ACHN (cell line): Measurements from ENCODE around the gene KRTAP10-1.
A peak's percentile ranks its signal among the peaks of the same experiment; 100 is the strongest.
"Not testable (repeated sequence)": the region's sequence is repeated elsewhere in the genome, so short reads cannot be mapped to it uniquely, and the experiment has no call there.

ENCODE experiments used
- DNase-seq: peaks from one replicate; pipeline ENCODE4 v3.0.0-alpha.2; 2015
- in situ Hi-C: cut with HindIII; loops from 2 replicates; pipeline ENCODE4 v1.10.0; 2017; ENCODE audit warnings: low sequenced_read_pairs, low pct_ligation_motif_present, low pct_unique_long_range_greater_than_20kb

Gene KRTAP10-1

DNA sequence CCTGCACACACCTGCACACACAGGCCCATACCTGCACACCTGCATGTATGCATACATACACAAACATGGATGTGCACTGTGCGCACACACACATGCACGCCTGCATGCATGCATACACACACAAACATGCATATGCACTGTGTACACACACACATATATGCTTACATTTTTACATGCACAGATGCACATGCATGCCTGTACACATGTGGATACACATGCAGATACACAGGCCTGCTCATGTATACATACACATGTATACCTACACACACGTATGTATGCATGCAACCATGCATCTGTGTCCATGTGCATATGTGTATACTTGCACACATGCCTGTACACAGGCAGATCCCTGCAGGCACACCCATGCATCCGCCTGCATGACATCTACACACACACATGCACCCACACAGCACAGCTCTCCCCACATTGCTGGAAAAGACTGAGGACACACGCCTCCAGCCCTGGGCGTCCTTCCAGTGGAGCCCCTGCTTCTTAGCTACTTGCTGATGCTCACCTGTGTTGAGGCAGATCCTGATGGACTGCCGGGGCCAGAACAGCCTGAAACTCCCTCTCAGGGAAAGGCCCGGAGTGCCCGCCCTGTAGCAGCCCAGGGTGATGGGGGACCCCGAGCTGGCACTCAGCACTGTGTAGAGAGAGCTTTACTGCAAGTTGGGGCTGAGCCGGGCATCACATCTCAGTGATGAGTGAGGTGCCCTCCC is 28.6 kb downstream of the KRTAP10-1 start:
- in situ Hi-C loops, result no loop called here
- DNase-seq, result no peak

DNA sequence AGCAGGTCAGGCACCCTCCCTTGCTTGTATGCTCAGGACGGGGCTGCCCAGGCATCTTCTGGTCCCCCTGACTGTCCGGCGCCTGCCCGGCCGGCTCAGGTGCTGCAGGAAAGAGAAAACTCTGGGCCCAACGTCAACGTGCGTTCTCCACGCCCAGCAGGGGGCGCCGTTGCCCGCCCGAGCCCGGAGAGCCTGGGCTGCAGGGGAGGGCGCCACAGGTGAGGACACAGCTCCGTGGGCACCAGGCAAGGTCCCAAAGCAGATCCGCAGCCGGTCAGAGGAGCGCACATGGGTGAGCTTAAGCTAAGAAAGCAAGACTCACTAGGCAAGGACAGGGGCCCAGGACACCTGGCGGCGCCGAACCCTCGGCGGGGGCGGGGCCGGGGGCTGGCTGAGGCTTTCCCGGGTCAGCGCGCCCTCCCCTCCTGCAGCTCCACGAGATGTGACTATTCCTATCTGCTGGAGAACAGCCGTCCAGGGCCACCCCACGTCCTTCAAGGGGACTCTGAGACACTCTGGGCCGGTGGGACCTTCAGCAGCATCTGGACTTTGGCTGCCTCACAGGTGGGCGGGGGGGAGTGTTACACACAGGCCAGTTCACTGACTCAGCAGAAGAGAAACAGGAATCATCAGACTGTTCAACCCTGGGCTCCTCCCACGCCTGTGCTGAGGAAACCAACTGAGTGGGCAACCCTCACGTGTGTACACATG is 29.3 kb downstream of the KRTAP10-1 start:
- in situ Hi-C loops, result no loop called here
- DNase-seq, result peak; percentile 47

DNA sequence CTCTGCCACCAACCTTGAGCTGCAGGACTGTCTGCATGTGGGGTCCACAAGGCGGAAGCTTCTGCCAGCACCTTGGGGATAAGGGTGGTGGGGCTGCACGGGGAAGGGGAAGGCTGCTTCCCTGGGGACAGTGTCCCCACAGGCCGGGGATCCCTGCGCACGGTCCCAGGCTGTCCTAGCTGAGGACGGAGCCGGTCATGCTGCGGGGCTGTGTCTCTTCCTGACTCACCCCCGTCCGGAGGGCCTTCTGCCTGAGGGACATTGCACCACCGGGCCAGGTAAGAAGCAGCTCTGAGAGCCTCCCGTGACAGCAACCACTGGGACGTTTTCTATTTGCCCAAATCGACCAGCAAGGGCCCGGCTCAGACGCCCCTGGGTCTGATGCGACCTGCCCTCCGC is 29.9 kb downstream of the KRTAP10-1 start:
- no peak for DNase-seq
- in situ Hi-C loops, result no loop called here

DNA sequence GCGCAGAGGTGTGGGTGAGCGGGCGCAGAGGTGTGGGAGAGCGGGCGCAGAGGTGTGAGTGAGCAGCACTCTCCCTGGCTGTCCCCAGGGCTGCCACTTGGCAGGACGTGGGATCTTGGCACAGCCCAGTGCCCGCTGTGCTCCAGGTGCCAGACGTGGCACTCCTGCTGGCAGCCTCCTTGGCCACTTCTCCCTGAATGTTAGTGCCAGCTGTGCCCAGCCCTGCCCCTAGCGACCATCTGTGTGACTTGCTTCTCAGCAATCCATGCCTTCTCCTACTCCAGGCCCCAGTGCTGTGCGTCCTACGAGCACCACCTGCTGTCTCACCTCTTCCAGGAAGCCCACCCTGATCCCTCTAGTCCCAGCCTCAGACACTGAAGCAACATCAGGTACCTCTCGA is 30.5 kb downstream of the KRTAP10-1 start:
- in situ Hi-C loops, result no loop called here
- peak; percentile 67 for DNase-seq

DNA sequence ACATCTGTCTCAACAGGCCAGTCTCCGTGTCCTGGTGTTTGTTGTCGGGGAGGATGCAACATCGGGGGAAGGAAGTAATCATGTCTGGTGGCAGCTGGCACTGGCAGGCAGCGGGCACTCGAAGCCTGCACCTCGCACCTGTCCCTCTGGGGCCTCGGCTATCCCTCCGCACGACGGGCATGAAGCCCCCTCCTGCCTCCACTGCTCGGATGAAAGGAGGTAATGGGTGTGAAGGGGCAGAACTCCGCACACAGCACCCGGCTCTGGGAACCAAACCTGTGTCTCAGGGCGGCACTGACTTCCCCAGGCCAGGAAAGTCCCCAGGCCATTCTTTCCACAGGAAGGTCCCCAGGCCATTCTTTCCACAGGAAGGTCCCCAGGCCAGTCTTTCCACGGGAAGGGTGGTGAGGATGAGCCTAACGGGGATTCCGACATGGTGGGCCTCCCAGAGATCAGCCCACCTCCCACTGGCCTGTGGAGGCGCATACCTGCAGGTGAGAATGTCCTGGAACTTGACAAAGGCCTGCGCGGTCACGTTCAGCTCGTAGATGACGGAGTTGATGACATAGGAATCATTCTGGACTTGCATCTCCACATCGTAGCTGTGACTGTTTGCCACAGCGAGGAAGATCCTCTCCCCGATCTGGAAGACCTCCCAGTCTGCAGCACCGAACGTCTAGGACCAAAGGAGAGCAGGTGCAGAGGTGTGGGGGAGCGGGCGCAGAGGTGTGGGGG is 31.1 kb downstream of the KRTAP10-1 start:
- in situ Hi-C loops, result no loop called here

DNA sequence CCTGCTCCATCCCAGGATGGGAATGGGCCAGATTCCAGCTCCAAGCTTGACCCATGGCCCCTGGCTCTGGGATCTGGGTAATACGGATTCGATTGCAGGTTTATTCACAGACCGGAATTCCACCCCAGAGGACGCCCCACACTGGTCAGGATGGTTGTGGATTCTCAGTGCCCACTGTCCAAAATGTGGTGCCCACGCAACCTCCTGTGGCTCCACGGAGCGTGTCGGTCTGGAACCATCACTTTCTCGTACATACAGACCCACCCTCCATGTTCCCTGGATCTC is 31.6 kb downstream of the KRTAP10-1 start:
- in situ Hi-C loops, result no loop called here
- no peak for DNase-seq

More for the DNA sequence above, 31.1 kb downstream of the KRTAP10-1 start:
- DNase-seq, result no peak

DNA sequence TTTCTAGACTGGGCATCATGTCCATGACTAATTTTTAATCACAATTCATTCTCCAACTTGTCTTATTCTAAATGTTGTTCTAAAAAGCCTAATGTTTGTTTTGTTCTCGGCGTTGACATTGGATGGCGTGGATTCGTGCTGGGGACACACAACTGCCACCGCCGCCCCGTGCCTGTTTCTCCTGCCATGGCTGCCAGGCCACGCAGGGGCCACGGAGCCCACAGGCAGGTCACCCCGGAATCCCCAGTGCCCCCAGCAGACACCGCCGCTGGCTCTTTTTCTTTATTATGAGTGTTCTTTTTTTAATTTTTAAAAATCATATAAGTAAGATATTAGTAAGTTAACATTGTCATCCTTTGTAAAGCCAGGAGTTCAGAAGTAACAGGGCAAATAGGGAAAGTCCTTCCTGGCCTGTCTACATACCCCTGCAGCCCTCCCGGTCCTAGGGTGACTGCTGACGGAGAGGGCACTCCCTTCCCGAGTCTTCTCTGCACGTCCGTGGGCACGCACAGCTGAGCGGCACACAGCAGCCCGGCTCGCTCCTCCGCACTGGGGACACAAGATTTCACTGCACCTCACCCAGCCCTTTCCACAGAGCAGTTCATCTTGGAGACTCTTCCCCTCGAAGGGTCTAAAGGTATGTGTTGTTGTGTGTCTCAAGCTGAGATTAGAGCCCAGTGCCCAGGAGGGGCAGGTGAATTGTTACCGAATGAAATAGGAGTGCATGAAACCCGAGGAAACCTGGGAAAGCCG is 32.1 kb downstream of the KRTAP10-1 start:
- DNase-seq, result no peak
- in situ Hi-C loops, result no loop called here

DNA sequence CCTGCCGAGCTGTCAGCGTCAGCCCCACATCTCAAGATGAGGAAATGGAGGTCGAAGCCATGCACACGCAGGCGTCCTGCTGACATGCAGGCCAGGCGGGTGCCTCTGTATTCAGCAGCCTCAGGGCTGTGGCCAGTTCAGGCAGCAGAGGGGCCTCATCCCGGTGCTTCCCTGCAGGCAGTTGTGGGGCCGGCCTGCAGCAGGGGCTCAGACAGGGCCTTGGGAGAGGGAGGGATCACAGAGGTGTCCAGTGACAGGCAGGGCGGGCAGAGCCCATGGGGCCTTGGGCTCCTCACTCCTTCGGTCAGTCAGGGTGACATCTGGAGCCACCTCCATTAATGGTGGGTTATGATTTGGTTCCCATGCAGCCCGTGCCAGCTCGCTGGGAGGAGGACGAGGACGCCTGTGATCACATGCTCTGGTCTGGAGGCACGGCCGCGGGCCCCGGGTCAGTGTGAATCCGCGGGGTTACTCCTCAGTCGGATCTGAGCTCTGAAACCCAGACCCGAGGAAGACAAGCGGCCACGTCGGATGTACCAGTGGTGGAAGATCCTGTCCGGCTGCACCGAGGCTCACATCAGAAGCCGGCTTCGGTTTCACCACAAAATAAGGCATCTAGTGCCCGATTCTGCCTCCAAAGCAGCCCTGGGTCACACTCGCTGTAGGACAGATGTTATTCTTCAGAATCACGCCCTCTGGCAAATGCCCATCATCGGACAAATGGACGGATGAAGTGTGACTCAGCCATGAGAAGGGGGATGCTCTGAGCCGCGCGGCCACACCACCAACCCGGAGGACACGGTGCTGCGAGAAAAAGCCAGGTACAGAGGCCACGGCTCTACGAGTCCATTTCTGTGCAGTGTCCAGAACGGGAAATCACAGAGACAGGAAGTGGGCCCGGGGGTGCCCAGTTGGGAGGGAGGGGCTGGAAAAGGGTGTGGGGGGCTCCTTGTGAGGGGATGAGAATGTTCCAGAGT is 33.4 kb downstream of the KRTAP10-1 start:
- in situ Hi-C loops, result no loop called here
- no peak for DNase-seq

DNA sequence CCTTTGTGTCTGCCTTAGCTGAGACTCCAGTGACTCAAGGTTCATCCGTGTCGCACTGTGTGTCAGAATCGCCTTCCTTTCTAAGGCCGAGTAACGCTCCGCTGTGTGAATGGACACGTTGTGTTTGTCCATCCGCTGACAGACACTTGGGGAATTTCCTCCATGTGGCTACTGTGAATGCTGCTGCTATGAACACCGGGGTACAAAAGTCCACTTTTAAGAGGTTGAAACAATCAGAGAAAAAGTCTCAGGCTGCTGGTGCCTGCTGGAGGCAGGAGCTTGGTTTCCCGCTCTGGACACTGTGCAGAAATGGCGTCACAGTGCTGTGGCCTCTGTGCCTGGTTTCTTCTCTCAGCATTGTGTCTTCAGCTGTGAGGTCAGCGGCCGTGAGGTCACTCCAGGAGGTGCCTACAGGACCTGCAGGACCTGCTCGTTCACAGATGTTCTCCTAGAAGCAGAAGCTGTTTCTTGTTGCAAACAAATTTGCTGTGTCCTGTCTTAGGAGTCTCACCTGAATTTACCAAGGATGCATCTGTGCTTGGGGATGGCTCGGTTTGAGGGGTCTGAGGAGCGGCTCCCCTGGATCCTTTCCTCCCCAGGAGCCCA is 34.2 kb downstream of the KRTAP10-1 start:
- in situ Hi-C loops, result no loop called here
- DNase-seq, result no peak

DNA sequence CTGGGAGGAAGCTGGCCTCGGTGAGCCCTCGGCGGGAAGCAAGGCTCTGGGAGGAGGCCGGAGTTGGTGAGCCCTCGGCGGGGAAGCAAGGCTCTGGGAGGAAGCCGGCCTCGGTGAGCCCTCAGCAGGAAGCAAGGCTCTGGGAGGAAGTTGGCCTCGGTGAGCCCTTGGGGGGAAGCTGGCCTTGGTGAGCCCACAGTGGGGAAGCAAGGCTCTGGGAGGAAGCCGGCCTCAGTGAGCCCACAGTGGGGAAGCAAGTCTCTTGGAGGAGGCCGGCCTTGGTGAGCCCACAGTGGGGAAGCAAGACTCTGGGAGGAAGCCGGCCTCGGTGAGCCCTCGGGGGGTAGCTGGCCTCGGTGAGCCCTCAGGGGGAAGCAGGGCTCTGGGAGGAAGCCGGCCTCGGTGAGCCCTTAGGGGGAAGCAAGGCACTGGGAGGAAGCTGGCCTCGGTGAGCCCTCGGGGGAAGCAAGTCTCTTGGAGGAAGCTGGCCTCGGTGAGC is 36.0 kb downstream of the KRTAP10-1 start:
- no peak for DNase-seq
- in situ Hi-C loops, result no loop called here

DNA sequence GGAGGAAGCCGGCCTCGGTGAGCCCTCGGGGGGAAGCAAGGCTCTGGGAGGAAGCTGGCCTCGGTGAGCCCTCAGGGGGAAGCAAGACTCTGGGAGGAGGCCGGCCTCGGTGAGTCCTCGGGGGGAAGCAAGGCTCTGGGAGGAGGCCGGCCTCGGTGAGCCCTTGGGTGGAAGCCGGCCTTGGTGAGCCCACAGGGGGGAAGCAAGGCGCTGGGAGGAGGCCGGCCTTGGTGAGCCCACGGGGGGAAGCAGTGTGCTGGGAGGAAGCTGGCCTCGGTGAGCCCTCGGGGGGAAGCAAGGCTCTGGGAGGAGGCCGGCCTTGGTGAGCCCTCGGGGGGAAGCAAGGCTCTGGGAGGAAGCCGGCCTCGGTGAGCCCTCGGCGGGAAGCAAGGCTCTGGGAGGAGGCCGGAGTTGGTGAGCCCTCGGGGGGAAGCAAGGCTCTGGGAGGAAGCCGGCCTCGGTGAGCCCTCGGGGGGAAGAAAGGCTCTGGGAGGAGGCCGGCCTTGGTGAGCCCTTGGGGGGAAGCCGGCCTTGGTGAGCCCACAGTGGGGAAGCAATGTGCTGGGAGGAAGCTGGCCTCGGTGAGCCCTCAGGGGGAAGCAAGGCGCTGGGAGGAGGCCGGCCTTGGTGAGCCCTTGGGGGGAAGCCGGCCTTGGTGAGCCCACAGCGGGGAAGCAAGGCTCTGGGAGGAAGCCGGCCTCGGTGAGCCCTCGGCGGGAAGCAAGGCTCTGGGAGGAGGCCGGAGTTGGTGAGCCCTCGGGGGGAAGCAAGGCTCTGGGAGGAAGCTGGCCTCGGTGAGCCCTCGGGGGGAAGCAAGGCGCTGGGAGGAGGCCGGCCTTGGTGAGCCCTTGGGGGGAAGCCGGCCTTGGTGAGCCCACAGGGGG is 36.7 kb downstream of the KRTAP10-1 start:
- in situ Hi-C loops, DNase-seq: not testable (repeated sequence)

DNA sequence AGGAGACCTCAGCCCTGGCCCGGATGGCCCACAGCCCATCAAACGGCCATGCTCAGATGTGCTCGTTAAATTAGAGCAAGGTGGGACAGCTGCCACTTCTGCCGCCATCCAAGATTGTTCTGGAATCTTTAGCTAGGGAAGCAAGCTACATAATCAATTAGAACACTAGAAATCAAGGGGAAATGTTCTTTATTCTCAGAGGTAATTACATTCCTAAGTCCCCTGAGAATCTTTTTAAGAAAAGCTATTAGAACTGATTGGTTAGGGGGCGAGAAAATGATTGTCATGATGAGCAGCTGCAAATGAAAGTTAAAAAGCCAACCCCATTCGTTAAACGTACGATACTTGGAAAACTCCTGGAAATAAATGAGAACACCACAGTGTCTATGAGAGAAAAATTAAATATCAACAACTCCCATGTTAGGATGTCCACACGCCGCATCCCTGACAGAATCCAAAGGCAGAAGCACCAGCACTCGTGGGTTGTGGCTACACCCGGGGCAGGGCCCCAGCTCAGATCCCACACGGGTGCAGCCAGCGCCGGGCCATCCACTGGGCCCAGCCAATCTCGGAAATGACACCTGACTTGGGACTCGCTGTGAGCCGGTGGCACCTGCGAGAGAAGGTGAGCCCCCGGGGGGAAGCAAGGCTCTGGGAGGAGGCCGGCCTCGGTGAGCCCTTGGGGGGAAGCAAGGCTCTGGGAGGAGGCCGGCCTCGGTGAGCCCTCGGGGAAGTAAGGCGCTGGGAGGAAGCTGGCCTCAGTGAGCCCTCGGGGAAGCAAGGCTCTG is 37.6 kb downstream of the KRTAP10-1 start:
- in situ Hi-C loops, result no loop called here

DNA sequence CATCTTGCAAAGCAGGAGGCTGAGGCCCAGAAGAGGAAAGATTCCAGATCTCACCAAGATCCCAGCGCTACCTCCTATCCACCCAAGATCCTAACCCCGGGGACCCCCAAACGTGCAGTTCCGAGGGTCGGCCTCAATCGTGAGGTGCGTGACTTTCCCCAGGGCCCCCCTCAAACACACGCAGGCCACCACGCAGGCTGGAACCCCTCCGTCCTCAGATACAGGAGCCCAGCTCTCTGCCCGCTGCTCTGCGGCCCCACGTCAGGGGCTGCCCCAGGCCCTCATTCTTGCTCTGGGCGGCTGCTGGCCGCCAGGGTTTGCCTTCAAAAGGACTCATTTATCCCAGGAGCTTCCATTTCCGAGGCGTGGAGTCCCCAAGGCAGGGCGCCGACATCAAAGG is 39.9 kb downstream of the KRTAP10-1 start:
- no peak for DNase-seq
- in situ Hi-C loops, result no loop called here

More for the DNA sequence above, 37.6 kb downstream of the KRTAP10-1 start:
- DNase-seq, result no peak

DNA sequence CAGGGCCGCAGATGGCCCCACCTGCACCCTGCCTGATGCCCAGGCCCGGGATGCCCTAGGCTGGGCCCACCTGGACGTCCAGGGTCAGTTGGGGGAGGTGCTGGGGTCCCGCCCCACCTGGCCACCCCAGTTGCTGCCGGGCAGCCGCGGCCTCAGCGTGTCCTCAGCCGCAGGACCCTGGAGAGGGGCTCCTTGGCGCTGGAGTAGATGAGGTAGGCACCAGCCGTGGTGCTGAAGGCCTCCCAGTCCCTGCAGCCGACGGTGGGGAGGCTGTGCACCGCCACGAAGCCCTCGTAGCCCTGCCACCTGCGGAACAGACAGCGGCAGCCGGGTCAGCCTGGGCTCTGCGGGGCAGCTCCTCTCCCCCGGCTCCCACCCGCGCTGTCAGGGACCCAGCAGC is 40.4 kb downstream of the KRTAP10-1 start:
- no peak for DNase-seq
- in situ Hi-C loops, result no loop called here

DNA sequence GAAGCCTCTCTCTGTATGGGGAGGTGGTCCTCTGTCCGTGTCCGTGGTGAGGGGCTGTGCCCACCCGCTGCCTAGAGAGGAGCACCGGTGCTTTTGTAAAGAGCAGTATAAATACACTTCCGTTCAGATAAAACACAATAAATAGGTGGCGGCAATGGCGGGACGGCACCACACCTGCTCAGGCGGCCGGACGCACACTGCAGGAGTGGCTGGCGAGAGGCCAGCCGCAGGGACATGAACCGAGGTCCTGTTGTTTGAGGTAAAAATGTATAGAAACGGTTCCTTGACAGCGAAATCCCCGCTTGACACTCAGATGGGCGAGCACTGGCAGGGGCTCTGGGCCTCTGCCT is 40.8 kb downstream of the KRTAP10-1 start:
- in situ Hi-C loops, result no loop called here
- no peak for DNase-seq
